ENCODE results near the gene HOXB13.

Gene HOXB13

GRCh38 chr17:48728232-48729231 lies at the start of gene HOXB13:
HOXB13 (minus strand) TSS chr17:48728750; CDS start chr17:48728593, 157 bp downstream.
- peak in 1 of 2 donors; percentile 41 for DNase-seq (ENCODE audit: low read depth in 2 of 2)

GRCh38 chr17:48776602-48777001 lies 48.1 kb upstream of the HOXB13 start:
- DNase-seq (ENCODE audit: low read depth in 2 of 2) = no peak

- DNase-seq (ENCODE audit: low read depth in 2 of 2) = no peak
Measured at GRCh38 chr17:48773245-48773644, 44.7 kb upstream of the HOXB13 start.

- no peak for DNase-seq (ENCODE audit: low read depth in 2 of 2)
Measured at GRCh38 chr17:48770954-48771353, 42.4 kb upstream of the HOXB13 start.

GRCh38 chr17:48769009-48769675 lies 40.6 kb upstream of the HOXB13 start:
- no peak for DNase-seq (ENCODE audit: low read depth in 2 of 2)

GRCh38 chr17:48767263-48767774 lies 38.8 kb upstream of the HOXB13 start:
- no peak for DNase-seq (ENCODE audit: low read depth in 2 of 2)

- DNase-seq (ENCODE audit: low read depth in 2 of 2) = no peak
Measured at GRCh38 chr17:48761114-48761513, 32.6 kb upstream of the HOXB13 start.

- DNase-seq (ENCODE audit: low read depth in 2 of 2) = no peak
Measured at GRCh38 chr17:48760411-48760810, 31.9 kb upstream of the HOXB13 start.

GRCh38 chr17:48759288-48759687 lies 30.7 kb upstream of the HOXB13 start:
- DNase-seq (ENCODE audit: low read depth in 2 of 2) = no peak

GRCh38 chr17:48757524-48757961 lies 29.0 kb upstream of the HOXB13 start:
- DNase-seq (ENCODE audit: low read depth in 2 of 2) = no peak

- no peak for DNase-seq (ENCODE audit: low read depth in 2 of 2)
Measured at GRCh38 chr17:48756830-48757251, 28.3 kb upstream of the HOXB13 start.

- DNase-seq (ENCODE audit: low read depth in 2 of 2) = no peak
Measured at GRCh38 chr17:48755356-48755755, 26.8 kb upstream of the HOXB13 start.

- no peak for DNase-seq (ENCODE audit: low read depth in 2 of 2)
Measured at GRCh38 chr17:48754500-48755261, 26.1 kb upstream of the HOXB13 start.

GRCh38 chr17:48753794-48754499 lies 25.4 kb upstream of the HOXB13 start:
- DNase-seq (ENCODE audit: low read depth in 2 of 2) = no peak

GRCh38 chr17:48752399-48753288 lies 24.1 kb upstream of the HOXB13 start:
- DNase-seq (ENCODE audit: low read depth in 2 of 2) = no peak

- DNase-seq (ENCODE audit: low read depth in 2 of 2) = no peak
Measured at GRCh38 chr17:48751733-48752398, 23.3 kb upstream of the HOXB13 start.

GRCh38 chr17:48751172-48751571 lies 22.6 kb upstream of the HOXB13 start:
- DNase-seq (ENCODE audit: low read depth in 2 of 2) = no peak

- DNase-seq (ENCODE audit: low read depth in 2 of 2) = no peak
Measured at GRCh38 chr17:48749621-48750553, 21.3 kb upstream of the HOXB13 start.

Measured in stimulated activated CD4-positive, alpha-beta T cell treated with anti-CD3 and anti-CD28 coated beads, Interleukin-1b, Interleukin-23, amount 100 ng/mL, for 4 hours (primary cell).